Activated CD8-positive, alpha-beta memory T cell treated with anti-CD3 and anti-CD28 coated beads for 24 hours (primary cell): ENCODE data around the gene MYL3.

ENCODE experiments used
- DNase-seq: peaks from one replicate; pipeline ENCODE4 v3.0.0-alpha.2; 2020

Gene MYL3

DNA sequence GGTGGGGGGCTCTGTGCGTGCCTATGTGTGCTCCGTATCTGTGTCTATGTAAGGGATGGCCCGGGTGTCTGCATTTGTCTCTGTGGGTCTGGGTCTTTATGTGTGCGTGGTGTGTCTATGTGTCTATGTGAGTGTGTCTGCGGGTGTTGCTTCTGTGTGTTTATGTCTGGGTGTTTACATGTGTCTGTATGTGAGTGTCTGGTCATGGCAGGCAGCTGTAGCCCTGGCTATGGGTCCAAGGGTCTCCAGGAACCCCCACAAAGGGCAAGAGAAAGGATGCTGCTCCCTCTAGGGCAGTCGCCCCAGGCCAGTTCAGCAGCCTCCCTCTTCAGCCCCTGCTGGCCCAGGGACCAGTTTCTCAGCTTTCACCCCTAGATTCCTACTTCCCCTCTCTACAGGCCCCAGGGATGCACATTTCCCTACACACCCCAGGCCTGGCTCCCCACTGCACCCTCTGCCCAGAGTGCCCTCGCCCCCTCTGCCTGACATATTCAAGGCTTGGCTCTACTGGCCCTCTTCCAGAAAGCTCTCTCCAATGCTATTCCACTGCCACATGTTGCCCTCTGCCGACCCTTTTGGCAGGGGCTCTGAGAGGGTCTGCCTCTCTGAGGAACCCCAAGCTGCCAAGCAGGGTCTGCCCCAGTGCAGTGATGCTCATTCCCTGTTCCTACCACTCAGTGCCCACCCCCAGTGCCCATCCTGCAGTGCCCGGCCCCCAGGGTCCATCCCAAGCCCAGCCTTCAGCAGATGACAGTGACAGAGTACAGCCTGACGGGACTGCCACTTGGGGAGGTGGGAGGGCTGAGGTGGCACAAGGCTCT is 1.0 kb upstream of the MYL3 start:
- no peak for DNase-seq

DNA sequence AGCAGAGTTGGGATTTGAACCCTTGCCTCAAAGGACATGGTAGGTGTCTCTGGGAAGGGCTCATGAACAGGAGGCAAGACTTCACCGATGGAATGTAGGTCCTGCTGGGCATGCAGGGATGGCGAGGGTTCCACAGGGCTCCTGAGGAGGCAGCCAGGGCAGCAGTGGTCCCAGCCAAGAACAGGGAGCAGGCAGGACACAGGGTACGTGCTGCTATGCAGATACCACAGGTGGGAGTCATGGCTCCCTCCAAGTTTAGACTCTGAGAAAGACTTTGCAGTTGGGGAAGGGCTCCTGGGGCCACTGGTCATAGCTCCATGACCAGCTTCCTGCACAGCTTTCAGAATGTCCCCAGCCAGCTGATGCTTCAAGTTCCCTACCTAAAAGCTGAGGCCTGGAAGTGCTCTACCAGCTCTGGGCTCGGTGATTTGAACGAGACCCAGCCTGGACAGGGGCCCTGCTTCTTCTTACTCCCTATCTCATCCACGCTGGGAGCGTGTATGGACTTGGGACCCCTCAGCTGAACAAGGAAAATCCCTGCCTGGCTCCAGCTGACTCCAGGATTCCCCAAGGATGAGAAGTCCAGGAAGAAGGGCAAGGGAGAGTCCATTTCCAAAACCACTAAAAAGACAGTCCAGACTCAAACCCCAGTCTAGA is 747 bp downstream of the MYL3 start:
- no peak for DNase-seq

DNA sequence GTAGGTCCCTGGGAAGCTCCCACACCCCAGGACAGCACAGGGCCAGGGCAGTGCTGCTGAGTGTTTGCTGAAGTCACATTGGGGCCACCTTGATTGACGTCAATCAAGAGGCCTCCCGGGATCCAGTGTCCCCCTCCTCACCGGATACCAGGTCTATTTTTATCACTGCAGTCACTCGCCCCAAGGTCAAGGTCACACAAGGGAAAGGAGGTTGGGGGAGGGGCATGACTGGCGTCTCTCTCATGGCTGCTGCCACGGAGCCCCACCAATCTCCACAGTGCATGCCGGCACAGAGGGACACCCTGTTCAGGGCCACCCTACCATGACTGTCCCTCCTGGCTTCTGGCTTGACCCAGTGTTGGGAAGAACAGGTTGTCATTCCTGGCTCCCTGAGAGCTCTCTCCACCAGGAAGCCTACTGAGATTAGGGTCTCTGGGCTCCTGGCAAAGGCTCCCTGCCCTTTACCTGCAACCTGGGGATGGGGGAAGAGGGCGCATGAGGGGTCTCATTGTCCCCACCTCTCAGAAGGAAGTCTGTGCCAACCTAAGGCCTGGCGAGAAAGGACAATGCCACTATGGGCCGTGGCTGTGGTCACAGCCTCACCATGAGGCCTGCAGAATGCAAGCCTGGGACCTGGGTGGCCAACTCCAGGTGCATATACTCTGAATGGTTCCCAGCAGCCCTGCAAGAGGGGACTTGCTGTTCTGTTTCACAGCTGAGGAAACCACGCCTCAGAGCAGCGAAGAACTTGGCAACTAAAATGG is 1.5 kb downstream of the MYL3 start:
- DNase-seq, result no peak

DNA sequence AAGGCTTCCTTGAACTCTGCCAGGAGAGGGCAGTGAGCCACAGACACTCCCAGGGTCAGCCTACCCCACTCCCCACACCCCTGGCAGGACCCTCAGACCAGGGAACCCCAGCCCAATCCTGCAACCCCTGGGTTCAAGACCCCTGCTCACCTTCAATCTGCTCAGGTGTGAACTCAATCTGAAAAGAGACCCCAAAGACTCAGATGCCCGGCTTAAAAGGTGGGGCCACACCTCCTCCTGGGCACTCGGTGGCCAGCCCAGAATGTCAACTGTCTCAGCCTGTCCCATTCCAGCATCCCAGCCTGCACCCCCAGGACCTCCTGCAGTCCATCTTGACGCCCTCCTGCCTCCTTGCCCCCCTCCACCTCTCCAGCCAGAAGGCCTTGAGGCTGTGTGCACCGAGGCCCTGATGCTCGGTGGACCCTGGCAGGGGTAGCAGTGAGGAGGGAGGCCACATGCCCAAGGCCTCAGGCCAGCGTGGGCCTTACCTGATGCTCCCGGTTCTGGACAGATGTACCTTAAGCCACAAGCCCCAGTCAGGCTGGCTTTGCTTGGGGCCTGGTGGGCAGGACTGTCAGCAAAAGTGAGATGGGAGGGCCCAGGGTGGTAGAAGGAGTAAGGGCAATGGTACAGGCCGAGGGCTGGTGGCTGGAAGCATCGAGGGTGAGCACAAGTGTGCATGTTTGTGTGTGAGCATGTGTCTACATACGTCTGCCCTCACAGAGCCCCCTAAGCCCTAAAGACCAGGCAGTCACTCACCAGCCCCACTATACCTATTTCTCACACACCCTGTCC is 2.2 kb downstream of the MYL3 start:
- no peak for DNase-seq

DNA sequence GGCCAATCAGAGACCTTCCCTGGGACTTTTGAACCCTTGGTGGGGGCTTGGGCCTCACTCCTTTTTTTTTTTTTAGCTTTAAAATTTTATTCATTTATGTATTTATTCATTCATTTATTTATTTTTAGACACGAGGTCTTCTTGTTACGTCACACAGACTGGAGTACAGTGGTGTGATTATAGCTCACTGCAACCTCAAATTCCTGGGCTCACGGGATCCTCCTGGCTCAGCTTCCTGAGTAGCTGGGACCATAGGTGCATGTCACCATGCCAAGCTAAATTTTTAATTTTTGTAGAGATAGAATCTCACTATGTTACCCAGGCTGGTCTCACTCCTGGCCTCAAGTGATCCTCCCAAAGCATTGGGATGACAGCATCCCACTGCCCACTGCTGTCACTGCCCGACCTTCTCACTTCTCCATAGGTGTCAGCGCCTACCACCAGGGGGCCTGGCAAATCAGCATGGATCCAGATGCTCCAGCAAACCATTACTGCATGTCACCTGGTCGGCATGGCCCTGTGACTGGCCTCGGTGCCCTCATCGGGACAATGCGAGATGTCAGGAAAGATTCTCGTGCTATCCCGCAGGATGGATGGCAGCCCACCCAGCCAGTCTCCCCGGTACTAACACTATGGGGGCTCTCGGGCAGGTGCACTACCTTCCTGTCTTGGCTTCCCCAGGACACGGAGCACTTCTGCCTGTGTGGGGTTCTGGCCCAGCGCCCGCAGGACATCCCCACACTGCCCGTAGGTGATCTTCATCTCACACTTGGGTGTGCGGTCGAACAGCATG is 3.0 kb downstream of the MYL3 start:
- DNase-seq, result no peak

DNA sequence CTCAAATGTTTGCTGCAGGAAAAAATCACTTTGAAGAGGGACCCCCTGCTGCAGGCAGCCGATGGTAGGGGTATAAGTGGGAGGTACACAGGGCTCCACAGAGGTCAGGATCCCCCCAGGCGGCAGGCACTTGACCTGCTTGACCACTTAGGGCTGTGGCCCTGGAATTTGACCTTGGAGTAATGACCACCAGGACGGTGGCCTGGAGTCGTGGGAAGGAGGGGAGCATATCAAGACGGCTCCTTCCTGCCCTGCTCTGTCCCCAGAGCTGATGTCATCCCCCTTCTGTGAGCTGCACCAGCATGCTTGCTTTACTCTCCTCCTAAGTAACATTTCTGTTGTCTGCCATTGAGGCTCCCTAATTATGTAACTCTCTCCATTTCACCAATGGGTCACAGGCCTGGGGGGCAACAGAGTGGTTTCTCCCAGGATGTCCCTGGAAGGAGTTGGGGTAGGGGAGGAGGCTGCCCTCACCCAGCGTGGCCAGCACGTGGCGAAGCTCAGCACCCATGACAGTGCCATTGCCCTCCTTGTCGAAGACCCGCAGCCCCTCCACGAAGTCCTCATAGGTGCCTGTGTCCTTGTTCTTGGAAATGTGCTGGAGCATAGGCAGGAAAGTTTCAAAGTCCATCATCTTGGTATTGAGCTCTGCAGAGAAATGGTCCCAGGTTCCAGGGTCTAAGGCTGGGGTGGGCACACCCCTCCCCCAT is 4.1 kb downstream of the MYL3 start:
- DNase-seq, result no peak

DNA sequence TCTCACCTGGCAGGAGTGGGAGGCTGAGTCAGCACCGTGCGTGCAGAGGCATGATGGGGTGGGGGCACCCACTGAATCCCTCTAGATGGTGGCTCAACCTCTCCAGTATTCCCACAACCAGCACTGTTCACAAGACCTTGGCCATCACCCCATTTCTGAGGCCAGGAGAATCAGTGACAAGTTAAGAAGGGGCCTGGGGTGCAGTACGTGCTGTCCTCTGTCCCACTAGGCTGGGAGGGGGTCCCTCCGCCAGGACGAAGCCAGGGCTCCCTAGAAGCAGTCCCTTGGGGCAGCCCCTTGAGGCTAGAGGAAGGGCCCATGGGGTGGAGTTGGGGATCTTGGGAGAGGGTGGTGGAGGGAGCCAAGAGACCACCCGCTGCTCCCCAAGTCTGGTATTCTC is 4.8 kb downstream of the MYL3 start:
- DNase-seq, result no peak

DNA sequence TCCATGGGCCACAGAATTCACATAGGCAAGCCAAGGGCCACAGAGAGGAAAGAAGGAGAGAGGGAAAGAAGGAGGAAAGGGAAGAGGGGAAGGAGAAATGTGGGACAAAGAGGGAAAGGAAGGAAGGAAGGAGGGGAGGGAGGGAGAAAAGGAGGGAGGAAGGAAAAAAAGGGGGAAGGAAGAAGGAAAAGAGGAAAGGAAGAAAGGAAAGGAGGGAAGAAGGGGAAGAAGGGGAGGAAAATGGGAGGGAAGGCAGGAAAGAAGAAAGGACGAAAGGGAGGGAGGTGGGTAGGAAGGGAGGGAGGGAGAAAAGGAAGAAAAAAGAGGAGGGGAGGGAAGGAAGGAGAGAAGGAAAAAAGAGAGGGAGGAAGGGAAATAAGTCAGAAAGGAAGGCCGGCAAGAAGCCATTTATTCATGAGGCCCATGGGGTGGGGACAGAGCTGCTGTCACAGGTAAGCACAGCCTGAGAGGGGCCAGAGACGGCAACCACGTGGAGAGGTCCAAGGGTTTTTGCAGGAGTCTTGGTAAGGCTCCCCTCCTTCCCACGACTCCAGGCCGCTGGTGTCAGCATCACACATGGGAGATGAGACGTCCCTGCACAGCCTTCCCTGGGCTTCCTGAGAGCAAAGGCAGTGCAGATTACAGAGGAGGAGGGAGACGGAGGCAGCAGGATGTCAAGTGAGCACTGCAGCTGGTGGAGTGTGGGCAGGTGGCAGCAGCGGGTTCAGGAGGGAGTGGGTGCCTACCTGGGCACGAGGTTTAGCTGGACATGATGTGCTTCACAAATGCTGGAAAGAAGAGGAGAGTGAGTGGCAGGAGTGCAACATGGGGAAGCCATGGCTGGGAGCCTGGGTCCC is 5.5 kb downstream of the MYL3 start:
- no peak for DNase-seq

DNA sequence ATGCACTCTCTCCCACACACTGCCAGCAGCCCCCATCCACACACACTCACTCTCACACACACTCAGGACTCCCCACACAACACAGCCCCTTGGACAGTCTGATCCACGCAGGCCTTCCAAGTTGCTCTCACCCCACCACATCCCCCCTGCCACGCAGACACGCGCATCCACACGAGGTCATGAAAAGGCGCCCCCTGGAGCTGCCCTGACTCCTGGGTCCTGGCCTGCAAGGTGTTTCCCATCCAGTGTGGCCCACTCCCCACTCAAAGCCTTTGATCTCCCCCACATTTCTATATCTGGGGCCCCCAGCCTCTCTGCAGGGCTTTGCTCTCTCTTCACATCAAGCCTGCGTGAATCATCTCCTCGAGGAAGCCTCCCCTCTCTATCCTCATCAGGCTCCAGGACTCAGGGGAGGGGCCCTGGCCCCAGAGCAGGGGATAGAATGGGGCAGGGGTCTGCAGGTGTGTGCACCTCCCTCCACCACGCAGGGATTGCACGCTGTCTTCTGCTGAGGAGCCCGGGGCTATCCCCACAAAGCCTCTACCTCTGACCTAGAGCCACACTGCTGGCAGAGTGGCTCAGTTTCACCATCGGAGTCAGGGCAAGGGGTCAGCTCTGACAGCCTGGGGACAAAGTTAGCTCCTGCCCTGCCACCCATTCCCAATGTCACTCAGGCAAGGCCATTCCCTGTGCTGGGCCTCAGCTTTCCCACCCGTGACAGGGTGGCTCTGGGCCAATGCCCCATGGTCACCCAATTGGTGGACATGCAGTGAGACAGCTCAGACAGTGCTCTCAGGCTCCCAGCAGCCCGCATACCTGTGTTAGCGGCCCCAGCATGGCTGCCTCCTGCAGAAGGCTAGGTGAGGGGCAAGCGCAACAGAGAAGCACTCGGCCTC is 6.4 kb downstream of the MYL3 start:
- DNase-seq, result no peak

DNA sequence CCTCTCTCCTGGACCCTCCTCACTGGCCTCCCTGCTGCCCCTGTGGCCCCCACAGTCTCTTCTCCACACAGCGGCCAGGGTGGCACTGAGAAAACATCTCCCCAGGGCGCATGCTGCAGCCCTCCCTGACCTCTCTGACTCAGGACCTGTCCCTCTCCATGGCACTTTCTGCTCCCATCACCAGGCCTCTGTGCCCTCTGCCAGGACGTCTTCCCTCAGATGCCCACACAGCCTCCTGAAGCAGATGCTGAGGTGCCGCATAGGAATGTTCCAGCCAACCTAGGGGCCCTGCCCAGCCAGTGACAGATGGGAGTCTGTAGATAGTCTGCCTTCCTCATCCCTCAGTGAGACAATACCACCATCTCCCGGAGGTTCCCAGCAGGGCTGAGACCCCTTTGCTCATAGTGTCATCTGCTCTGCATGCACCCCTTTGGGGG is 8.7 kb downstream of the MYL3 start:
- no peak for DNase-seq

DNA sequence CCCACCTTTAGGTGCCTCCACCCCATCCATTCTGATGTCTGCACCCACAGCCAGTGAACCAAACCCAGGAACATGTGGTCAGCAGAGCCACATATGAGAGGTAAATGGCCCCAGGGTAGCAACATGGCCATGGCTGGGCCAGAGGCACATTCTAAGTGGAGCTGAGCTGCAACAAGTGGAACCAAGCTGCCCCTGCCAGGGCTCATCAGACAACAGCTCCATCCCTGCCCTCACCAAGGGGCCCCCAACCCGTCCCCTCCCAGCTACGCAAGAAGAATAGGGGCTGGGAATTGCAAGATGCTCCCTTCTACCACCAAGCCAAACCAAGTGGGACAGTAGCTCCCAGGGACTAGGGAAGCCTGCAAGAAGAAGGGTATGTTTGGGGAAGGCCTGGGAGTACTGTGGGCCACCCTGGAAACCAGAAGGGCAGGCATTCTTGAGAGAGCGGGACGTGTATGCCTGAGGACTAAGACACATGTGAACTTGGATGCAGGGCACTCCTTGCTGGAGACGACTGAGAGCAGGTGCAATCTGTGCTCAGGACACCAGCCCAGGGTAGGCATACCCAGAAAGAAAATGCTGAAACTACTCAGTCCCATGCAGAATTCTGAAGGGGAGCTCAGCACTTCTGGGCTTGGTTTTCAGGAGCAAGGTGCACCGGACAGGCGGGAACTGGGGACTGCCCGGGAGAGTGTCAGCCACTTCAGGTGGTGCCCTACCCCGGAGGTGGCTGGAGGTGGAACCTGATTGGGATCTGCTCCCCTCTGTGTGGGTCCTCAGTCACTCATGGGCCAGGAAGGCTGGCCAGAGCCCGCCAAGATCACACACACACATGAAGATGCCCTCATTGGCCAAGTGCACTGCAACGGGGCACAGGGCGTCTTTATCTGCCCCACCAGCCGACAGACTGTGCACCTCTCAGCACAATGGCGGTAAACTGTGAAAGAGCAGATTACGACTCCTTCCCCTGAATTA is 9.5 kb downstream of the MYL3 start:
- no peak for DNase-seq

DNA sequence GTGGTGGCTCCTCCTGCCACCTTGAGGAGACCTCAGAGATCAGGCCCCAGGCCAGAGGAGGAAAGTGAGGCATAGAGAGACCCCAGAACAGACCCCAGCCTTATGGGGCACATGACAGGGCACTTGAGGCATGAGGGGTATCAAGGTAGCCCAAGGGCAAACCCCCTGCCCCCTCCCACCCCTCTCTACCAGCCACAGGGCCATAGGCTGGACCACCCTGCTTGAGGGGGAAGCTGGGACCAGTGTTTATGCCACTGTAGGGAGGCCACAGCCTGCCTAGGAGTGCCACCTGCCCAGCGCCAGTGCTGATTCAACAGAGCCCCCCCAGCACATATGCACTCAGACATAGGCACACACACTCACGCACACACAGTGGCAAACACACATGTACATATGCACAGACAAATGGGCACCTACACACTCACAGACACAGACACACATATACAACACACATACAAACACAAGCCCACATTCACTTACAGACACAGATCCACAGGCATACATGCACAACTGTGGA is 10.3 kb downstream of the MYL3 start:
- no peak for DNase-seq

DNA sequence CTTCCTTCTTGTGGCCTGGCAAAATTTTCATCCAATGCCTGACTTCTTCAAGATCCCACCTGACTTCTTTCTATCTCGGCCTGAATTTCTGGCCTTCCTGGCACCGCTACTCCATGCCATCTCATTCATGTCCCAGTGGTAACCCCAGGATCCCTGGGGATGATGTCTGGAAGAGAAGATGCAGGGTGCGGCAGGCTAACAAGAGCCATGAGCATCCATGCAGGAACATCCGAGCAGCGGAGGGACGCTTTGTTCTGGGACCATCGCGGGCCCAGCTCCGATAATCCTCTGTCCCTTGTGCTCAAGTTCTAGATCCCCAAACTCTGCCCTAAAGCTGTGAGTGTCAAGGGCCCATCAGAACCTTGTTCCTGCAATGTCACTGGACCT is 10.9 kb downstream of the MYL3 start:
- no peak for DNase-seq

DNA sequence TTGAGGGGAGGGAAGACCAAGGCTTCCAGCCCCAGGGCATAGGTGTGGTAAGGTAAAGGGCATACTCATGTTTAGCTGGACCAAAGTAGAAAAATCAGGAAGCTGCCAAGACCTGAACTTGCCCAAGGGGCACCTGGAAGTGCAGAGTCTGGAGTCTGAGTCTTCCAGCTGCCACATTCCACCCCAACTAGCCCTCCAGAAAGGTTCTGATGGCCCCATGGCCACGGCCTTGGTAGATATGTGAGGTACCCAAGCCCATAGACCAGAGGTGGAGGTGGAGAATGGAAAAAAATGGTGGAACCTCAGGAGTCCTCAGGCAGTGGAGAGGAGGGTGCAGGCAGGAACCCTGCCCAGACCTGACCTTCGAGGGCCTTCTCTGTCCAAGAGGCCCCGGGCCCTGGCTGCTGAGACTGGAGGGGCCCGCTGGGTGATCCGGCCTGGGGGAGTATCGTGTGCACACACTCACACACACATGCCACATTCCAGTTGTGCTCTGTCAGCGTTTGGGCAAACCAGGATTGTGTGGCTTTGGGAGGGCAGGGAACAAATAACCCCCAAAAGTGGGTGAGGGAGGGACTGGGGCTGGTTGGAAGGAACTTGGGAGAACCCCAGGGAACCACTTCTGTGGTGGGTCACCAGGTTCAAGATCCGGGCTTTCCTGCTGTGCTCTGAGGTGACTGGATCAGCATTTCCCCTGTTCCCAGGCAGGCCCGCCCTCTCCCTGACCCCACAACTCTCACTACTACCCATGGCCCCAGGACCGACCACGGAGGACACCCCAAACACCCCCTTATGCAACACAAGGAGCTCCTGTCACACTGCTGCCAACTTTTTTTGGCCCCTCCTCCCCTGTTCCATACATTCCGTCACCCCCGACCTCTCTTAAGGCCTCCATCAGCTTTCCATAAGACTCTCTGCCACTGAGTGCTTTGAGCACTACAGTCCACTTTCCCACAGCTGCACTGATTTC is 11.6 kb downstream of the MYL3 start:
- DNase-seq, result no peak

DNA sequence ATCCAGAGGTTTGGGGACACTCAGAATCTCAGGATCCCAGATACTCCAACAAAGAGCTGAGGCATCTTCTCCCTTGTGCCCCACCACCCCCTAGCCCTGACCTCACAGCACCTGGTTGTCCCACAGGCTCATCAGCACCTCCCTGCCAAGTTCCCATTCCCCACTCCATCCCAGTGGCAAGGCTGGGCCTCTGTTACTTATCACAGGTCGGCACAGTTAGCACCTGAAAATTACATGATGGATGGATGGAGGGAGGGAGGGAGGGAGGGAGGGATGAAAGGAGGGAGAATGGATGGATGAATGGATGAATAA is 12.8 kb downstream of the MYL3 start:
- no peak for DNase-seq

DNA sequence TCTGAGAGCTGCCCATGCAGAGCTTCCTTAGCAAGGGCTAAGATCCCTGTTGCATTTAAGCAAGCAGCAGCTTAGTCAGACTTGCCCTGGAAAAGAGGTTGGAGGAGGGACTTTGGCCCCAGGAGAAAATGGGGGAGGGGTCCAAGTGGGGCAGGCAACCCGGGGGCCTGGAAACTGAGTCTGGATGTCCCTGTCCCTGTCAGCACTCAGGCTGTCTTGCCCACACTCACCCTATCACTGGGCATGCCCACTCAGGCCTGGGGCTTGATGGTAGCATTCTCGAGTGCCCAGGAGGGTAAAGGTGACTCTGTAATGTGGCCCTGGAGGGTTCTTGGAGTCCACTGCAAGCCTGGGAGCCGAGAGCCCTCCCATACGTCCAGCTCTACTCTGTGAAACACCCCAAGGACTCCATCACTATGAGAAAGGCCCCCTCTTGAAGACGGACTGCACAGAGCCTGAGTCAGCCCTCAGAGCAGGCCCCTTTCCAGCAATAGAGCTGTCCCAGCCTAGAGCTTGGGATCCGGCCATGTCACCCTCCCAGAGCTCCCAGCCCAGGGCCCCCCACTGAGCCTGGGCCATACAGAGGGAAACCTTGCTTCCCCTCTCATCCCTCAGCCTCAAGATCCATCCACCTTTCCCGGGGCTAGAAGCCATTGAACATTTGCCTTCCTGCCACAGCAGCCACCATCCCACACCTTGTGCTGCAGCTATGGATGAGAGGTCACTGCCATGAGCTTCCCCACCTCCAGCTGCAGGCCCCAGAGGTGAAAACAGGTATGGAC is 13.4 kb downstream of the MYL3 start:
- DNase-seq, result peak; percentile 52
